HG02885 (cell line): ENCODE results near the gene CRIP1.
A peak's percentile ranks its signal among the peaks of the same experiment; 100 is the strongest.

Source experiments
- ATAC-seq: cut with Tn5 transposase; IDR thresholded peaks from one replicate; pipeline ENCODE4 v1.9.1; 2021; ENCODE audit warnings: mild to moderate bottlenecking; ENCODE audit not compliant: unreplicated experiment, poor library complexity

CRIP1 gene

GRCh38 chr14:105490572-105491365 lies 4.1 kb downstream of the CRIP1 start, which contains the start of gene TEDC1:
Gene TEDC1, plus strand, starts transcription at chr14:105491246. Its CDS starts 130 bp downstream, at chr14:105491376.
- peak; percentile 71 for ATAC-seq

DNA sequence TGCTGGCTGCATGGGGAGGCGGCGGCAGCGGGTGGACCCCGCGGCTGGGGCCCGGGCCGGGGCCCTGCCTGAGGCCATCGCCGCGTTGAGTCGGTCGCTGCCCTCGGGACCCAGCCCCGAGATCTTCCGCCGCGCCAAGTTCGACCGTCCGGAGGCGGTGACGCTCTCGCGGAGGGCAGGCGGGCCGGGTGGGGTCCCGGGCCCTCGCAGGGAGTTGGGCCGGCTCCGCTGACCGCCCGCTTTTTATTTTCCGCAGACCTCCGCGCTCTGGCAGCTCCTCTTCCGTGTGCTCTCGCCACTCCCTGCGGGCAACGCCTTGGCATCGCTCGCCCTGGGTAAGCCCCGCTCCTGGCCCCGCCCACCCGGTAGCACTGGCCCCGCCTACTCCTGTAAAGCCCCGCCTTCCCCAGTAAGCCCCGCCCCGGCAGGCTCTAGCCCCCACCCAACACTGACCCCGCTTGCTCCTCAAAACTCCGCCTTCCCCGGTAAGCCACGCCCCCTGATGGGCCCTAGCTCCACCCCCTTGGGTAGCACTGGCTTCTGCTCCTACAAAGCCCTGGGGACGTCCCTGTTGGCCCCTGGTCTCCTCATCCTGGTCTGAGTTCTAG lies 4.8 kb downstream of the CRIP1 start:
- ATAC-seq = no peak

DNA sequence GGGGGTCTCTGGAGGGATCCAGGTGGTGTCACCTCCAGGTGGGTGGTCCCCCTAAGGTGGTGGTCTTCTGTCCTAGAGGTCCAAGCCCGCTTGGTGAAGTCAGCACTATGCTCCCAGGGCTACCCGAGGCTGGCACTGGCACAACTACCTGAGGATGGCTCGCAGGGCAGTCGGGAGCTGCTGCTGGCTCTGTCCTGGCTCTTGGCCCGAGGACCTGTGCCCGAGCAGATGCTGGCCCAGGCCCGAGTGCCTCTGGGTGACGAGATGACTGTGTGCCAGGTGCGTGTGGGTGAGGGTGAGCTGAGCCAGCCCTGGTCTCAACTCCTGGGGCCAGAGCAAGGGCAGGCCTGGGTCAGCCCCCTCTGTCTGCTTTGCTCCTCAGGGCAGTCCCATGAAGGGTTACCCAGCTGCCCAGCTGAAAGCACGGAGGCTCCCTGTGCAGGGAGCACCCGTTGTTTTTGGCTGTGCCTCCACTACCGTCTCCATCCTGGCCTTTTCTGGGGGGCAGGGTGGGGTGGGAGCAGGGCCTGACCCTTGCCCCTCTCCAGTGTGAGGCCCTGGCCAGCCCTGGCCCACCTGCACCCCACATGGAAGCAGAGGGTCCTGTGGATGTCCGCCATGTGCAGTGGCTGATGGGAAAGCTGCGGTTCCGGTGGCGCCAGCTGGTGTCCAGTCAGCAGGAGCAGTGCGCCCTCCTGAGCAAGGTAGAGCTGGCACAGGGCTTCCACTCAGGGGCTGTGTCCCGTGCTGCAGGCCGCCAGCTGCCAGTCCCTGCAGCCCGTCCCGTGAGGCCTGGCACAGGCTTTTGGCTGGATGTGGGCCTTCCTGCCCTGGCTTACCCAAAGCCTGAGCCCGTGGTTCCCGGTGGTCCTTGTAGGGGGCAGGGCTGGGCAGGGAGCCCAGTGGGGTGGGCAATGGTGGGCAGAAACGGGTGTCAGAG lies 5.6 kb downstream of the CRIP1 start:
- no peak for ATAC-seq

- no peak for ATAC-seq
These were observed 6.5 kb downstream of the CRIP1 start for GRCh38 chr14:105492971-105493871.

DNA sequence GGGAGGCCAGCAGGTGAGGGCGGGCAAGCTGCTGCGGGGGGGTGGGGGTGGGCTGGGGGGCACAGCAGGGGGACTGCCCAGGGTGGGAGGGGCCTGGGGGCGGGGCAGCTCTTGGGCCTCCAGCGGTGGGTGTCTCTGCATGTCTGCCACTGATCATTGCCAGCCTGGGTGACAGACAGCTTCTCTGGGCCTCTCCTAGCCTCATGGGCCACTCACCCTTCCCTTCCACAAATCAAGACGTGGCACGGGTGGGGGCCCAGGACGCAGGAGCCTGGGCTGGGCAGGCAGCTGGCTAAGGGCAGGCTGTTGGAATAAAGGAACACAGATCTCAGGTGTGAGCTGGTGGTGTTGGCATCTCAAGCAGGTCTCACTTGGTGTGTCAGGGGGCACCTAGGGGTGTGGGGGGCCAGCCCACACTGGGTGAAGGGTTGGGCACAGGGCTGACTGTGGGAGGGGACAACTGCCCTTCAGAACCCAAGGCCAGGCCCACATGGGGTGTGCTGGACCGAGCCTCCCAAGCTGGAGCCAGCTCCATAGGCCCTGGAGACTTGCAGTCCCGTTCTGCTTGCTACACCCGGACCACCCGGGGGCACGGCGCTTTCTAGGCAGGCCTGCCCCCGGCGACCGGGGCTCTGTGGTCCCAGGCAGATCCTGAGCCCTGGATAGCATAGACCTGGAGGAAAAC lies 7.4 kb downstream of the CRIP1 start:
- ATAC-seq = no peak

DNA sequence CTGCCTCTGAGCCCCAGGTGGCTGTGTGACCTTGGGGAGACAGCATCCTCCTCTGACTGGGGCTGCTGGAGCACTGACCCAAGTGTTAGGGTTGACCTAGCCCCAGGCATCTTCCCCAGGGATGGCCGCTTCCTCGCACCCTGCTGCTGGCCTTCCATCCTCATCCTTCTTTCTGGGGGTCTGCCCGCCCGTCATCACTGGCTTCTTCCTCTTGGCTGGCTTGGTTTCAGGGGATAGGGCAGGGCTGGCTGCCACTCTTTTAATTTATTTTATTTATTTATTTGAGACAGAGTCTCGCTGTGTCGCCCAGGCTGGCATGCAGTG lies 7.9 kb downstream of the CRIP1 start:
- ATAC-seq = no peak

GRCh38 chr14:105495101-105495989 lies 8.7 kb downstream of the CRIP1 start:
- ATAC-seq = no peak

DNA sequence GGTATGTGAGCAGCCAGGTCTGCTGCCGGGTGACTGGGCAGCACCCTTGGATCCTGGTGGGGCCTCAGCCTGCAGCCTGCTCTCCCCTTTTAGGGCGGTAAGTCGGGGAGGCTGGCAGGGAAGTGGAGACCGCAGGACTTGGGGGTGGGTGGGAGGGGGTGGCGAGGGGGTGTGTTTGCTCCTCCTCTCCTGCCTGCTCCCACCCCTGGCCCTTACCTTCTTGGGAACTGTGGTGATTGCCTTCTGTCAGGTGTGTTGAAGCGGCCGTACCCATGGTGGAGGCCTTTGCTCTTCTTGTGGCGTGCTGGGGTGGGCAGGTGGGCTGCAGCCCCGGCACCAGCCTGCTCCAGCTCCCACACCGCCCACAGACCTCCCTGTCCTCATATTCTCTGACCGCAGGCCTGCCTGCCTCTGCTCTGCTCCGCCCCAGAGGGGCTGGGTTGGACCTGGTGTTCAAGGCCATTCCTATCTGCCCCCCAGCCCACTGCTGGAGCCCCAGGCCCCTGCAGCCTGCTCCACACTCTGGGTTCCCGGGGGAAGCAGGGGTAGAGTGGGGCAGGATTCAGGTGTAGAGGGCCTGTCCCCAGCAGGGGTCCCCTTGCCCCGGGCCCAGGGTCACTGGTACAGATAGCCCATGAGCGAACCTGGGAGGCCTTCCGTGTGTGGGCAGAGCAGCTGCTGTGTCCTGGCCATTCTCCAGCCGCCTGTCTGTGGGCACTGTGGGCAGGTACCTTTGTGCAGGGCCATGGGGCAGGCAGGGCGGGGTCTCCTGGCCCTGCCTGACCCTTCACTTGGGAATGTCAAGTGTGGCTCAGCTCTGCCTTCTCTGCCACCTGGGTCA lies 9.5 kb downstream of the CRIP1 start:
- no peak for ATAC-seq

DNA sequence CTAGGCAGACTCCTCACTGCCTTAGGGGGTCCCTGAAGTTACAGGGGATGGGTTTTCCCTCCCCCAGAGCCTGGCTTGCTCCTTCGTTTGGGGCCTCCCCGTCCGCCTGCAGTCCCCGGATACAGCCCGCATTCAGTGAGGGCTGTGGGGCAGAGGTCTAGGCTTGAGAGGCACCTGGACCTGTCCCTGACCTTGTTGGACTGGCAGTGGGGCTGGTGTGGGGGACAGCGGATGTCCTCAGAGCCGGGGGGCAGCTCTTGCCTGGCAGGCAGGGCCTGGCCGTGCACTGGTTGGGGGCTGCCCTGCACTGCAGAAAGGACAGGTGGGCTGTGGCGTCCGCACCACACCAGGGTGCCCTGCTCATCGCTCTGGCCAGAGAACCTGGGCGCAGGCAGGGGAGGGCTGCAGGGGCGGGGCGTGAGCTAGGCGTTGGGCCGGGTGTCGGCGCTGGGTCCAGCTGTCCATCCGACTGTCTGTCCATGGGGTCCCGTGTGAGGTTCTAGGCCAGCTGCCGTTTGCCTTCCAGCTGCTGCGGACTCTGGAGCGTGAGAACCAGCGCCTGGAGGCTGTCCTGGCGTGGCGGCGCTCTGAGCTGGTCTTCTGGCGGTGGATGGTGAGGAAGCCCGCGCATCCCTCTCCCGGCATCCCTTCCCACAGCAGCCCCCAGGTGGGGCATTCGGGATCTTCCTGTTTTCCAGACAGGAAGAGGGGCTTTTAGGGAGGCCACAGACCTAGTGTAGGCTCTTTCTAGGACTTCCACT lies 10.3 kb downstream of the CRIP1 start:
- ATAC-seq = no peak

GRCh38 chr14:105497671-105498429 lies 11.2 kb downstream of the CRIP1 start:
- no peak for ATAC-seq

GRCh38 chr14:105498430-105499255 lies 12.0 kb downstream of the CRIP1 start:
- no peak for ATAC-seq

DNA sequence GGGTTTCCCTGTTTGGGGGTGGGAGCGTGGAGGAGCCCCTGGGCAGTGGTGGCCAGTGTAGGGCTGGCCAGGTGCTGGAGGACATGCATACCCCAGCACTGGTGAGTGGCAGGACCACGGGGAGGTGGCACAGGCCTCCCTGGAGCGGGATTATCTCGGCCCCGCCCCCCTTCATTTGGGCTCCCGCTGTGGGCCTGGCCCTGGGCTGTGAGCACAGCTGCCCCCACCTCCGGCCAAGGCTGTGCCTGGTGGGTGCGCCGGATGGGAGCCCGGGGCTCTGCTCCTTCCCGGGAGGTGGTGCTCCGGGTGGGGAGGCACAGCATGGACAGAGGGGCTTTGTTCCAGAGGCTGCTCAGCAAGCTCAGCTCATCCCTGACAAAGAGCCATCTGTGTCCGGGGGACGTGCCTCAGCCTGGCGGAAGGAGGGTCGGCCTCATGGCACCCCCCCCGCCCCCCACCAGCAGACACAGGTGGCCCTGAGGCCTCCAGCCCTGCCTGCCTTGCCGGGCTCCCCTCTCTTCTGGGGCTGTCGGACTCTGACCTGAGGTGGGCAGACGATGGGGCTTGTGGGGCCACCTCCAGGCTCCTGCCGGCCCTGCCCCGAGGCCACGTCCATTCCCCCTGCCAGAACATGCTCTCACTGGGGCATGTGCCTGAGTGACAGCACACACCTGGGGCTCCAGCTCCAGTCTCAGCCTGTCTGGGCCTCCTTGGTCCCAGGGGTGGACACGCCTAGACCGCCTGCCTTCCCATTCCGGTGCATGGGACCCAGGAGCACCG lies 12.8 kb downstream of the CRIP1 start:
- no peak for ATAC-seq

DNA sequence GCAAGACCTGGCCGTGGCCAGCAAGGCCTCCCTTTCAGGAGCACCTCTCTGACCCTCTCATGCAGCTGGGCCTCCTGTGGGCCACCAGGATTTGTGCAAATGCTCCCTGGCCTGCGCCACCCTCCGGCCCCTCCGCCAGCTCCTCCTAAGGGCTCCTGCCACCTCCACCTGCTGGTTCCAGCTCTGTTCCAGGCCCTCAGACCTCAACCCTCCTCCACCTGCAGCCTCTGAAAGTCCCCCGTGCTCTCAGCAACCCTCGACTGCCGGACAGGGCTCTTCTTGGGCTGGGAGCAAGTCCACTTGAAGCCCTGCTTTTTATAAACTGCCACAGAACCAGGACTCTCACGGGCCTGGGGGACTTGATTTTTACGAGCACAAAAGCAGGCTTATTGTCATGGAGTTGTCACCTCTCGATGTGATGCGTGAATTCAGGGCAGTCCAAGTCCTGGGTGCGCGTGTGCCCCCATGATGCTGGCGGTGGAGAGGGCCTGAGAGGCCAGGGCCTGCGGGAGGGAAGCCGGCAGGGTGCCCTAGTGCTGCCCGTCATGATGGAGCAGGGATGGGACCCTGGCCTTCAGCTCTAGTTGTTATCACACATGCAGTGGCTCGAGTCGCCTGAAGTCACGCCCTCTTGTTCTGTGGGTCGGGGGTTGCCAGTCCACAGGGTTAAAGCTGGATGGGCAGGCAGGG lies 13.5 kb downstream of the CRIP1 start:
- ATAC-seq = no peak

- no peak for ATAC-seq
These were observed 14.0 kb downstream of the CRIP1 start for GRCh38 chr14:105500726-105501101.
